Measurements from ENCODE around the gene ROPN1B.

- TF ChIP-seq POLR2AphosphoS5 (IDR thresholded peaks at IDR 0.05) (no peak), EP300 (IDR thresholded peaks at IDR 0.05) (no peak)
Measured at GRCh38 chr3:126013751-126014156, 44.8 kb downstream of the ROPN1B start.
